Right lobe of liver (tissue), 6 donors: ENCODE results near the gene UVRAG. TPM values are rescaled to one million over a fixed set of nuclear protein-coding genes. Genes with fewer than 3 reads are reported as not detected.

Source experiments
- ATAC-seq, 4 donors: fragments of 200-7000 bp; cut with Tn5 transposase; one replicate each; pipeline ENCODE4 v1.9.1; 2020; ENCODE audit warnings: mild to moderate bottlenecking in 4 of 4, moderate library complexity in 4 of 4
- DNase-seq, 3 donors: peaks; one replicate each; pipeline ENCODE4 v3.0.0-alpha.2; 2020
- H3K27ac ChIP-seq, 3 donors: fragments of 200-600 bp; one replicate each; pipeline ENCODE4 v1.8.0; 2022
- H3K27me3 ChIP-seq, 2 donors: fragments of 200-600 bp; one replicate each; pipeline ENCODE4 v1.8.0; 2022
- H3K36me3 ChIP-seq, 4 donors: fragments of 200-600 bp; sonication (generic) in 1 of 4; one replicate each; pipeline versions ENCODE4 v1.5.1 to v1.8.0; 2017 to 2022; ENCODE audit warnings: control low read depth in 1 of 4
- H3K4me1 ChIP-seq, 4 donors: fragments of 200-600 bp; sonication (generic) in 1 of 4; one replicate each; pipeline versions ENCODE4 v1.5.1 to v1.8.0; 2017 to 2022; ENCODE audit warnings: control low read depth in 1 of 4
- H3K4me3 ChIP-seq, 3 donors: fragments of 200-600 bp; one replicate each; pipeline ENCODE4 v1.8.0; 2022
- H3K9me3 ChIP-seq, 4 donors: fragments of 200-600 bp; sonication (generic) in 1 of 4; one replicate each; pipeline versions ENCODE4 v1.5.1 to v1.8.0; 2017 to 2022; ENCODE audit warnings: control low read depth in 1 of 4
- CTCF ChIP-seq, 4 donors: fragments of 200-600 bp in 3 of 4; fragments of 450-650 bp in 1 of 4; IDR thresholded peaks; one replicate each; pipeline versions ENCODE4 v1.5.1 to v1.8.0; 2016 to 2022; ENCODE audit warnings: antibody characterized with exemption in 4 of 4, mild to moderate bottlenecking in 2 of 4
- POLR2A ChIP-seq: fragments of 450-650 bp; IDR thresholded peaks from one replicate; pipeline ENCODE4 v1.6.1; 2017; ENCODE audit warnings: antibody characterized with exemption, mild to moderate bottlenecking
- WGBS: methylation state at CpG from one replicate; pipeline ENCODE4 v1.1.6; 2018; ENCODE audit warnings: low coverage, low lambda C conversion rate; ENCODE audit not compliant: insufficient coverage; ENCODE audit errors: missing lambda C conversion rate; 5-methylcytosine and 5-hydroxymethylcytosine counted together
- intact Hi-C, 2 donors: fragments of 100-400 bp; cut with DNase I; formaldehyde crosslinking; loops; one replicate each; pipeline versions ENCODE4 v1.11.2 to v1.14.1; 2022
- total RNA-seq, 6 experiments: library from RNA; depleted of rRNA in 2 of 6; stranded (reverse); fragments of >200 nt in 2 of 6; fragmentation: NEBNext Ultra II Directional in 3 of 6; extraction: Animal tissue kit (Norgen Biotek cat#: 25700) in 3 of 6; gene quantifications; one replicate each; pipeline versions ENCODE4 v1.1.0 to v1.2.4, GENCODE V29; 2016 to 2023
- donor health status: DM: no; HTN: yes; CAD: no.
- donor health status: DM: no; HTN: no; CAD: no.
- donor health status: DM: no; HTN: no; CAD: no.
- donor health status: DM: no; HTN: yes; CAD: no.
- donor health status: DM: no; HTN: yes; CAD: no.

Gene UVRAG
- total RNA-seq, 6 experiments from 2014 or later, result 8.8 to 12.6 (median 10.3) TPM

GRCh38 chr11:76103460-76103859 lies 288.4 kb downstream of the UVRAG start:
- Histone ChIP-seq H3K4me3 (no peak overlapping the region), H3K27me3 (no peaks in the 10 kb centered on the region), H3K27ac (no peak overlapping the region), H3K4me1 (no peaks in the 10 kb centered on the region), H3K36me3 (no peaks in the 10 kb centered on the region), H3K9me3 (no peaks in the 10 kb centered on the region)
- TF ChIP-seq POLR2A, result no peak
- no peak for TF ChIP-seq CTCF (IDR thresholded peaks at IDR 0.05)
- intact Hi-C loops, result no loop called here
- DNase-seq, result no peak
- 75% methylated on average over 1 of the region's 1 CpG for WGBS
- ATAC-seq, result no peak

GRCh38 chr11:76104285-76104684 lies 289.3 kb downstream of the UVRAG start:
- no peaks in the 10 kb centered on the region for H3K4me1 ChIP-seq
- no peaks in the 10 kb centered on the region for H3K27me3 ChIP-seq
- H3K27ac ChIP-seq, result no peak overlapping the region
- no peak overlapping the region for H3K4me3 ChIP-seq
- no peaks in the 10 kb centered on the region for H3K9me3 ChIP-seq
- no peaks in the 10 kb centered on the region for H3K36me3 ChIP-seq
- intact Hi-C loops, result no loop called here
- no peak for ATAC-seq
- 91% methylated on average over 7 of the region's 7 CpGs for WGBS
- TF ChIP-seq POLR2A (no peak), CTCF (IDR thresholded peaks at IDR 0.05) (no peak)
- DNase-seq, result no peak

GRCh38 chr11:76105637-76106036 lies 290.6 kb downstream of the UVRAG start:
- Histone ChIP-seq H3K27ac (no peak overlapping the region), H3K9me3 (no peaks in the 10 kb centered on the region), H3K36me3 (no peaks in the 10 kb centered on the region), H3K4me1 (no peaks in the 10 kb centered on the region), H3K4me3 (no peak overlapping the region), H3K27me3 (no peaks in the 10 kb centered on the region)
- 100% methylated on average over 1 of the region's 1 CpG for WGBS
- TF ChIP-seq CTCF (IDR thresholded peaks at IDR 0.05), result no peak
- no peak for TF ChIP-seq POLR2A
- intact Hi-C loops, result no loop called here
- DNase-seq, result no peak
- ATAC-seq, result no peak

- no peak overlapping the region for H3K27ac ChIP-seq
- intact Hi-C loops, result no loop called here
- H3K27me3 ChIP-seq, result no peaks in the 10 kb centered on the region
- no peak for TF ChIP-seq CTCF (IDR thresholded peaks at IDR 0.05)
- no peak for TF ChIP-seq POLR2A
- H3K4me3 ChIP-seq, result no peak overlapping the region
- no peaks in the 10 kb centered on the region for H3K36me3 ChIP-seq
- DNase-seq (no peak), ATAC-seq (no peak)
- 95% methylated on average over 3 of the region's 3 CpGs for WGBS
- H3K4me1 ChIP-seq, result no peaks in the 10 kb centered on the region
- H3K9me3 ChIP-seq, result no peaks in the 10 kb centered on the region
Observed at GRCh38 chr11:76107971-76108370, 293.0 kb downstream of the UVRAG start.

GRCh38 chr11:76114238-76114637 lies 299.2 kb downstream of the UVRAG start:
- WGBS, result 67% methylated on average over 2 of the region's 2 CpGs
- intact Hi-C loops, result no loop called here
- no peaks in the 10 kb centered on the region for H3K9me3 ChIP-seq
- no peak overlapping the region for H3K4me3 ChIP-seq
- no peak for ATAC-seq
- H3K27ac ChIP-seq, result no peak overlapping the region
- DNase-seq, result no peak
- no peaks in the 10 kb centered on the region for H3K27me3 ChIP-seq
- no peak for TF ChIP-seq POLR2A
- TF ChIP-seq CTCF (IDR thresholded peaks at IDR 0.05), result no peak
- H3K4me1 ChIP-seq, result no peaks in the 10 kb centered on the region
- H3K36me3 ChIP-seq, result no peaks in the 10 kb centered on the region
